Endothelial cell of umbilical vein (primary cell): Measurements from ENCODE around the gene PXT1. TPM values are rescaled to one million over a fixed set of nuclear protein-coding genes. Genes with fewer than 3 reads are reported as not detected.
A peak's percentile ranks its signal among the peaks of the same experiment; 100 is the strongest.
"Not testable (repeated sequence)": the region's sequence is repeated elsewhere in the genome, so short reads cannot be mapped to it uniquely, and the experiment has no call there.

ENCODE experiments used
- BruUV-seq: library from RNA; stranded (reverse); fragments of 400-500 nt; replicated peaks from 2 replicates; lab custom pipeline; 2021; lab: Mats Ljungman, UMichigan
- CTCF ChIA-PET: fragments of 300-600, 350-600 bp; sonication (Branson Sonifier 250); formaldehyde crosslinking; loops from one replicate; lab custom pipeline; 2021; ENCODE audit warnings: antibody characterized with exemption, inconsistent platforms; lab: Charles Lee
- POLR2A ChIA-PET: fragments of 300-600, 350-600 bp; sonication (Branson Sonifier 250); formaldehyde crosslinking; loops from one replicate; lab custom pipeline; 2021; ENCODE audit warnings: antibody characterized with exemption, inconsistent platforms; lab: Charles Lee
- DNase-seq: peaks from one replicate; pipeline ENCODE4 v3.0.0-alpha.2; 2011; ENCODE audit warnings: low read depth, low spot score
- FAIRE-seq: peaks from 2 replicates; lab custom pipeline; 2011; peaks lifted over from hg19 to GRCh38; lab: Jason Lieb, UNC
- H2AFZ ChIP-seq: 2 replicates; pipeline ENCODE4 v1.6.0; 2012; ENCODE audit warnings: low read depth, low read length, control low read depth, inconsistent platforms
- H3K27ac ChIP-seq: 2 replicates; pipeline ENCODE4 v1.5.1; 2011; ENCODE audit warnings: low read depth, mild to moderate bottlenecking, control low read depth, low read length, moderate library complexity; ENCODE audit not compliant: insufficient read depth
- H3K27me3 ChIP-seq, 2 experiments: 2 replicates each; pipeline versions ENCODE4 v1.6.0 to v1.6.1; 2011; ENCODE audit warnings: low read length in 2 of 2, mixed read lengths in 1 of 2; ENCODE audit not compliant: control insufficient read depth in 2 of 2, insufficient read depth in 2 of 2
- H3K36me3 ChIP-seq, 2 experiments: 2 replicates in 1 of 2; 3 replicates in 1 of 2; pipeline ENCODE4 v1.5.1; 2011; ENCODE audit warnings: low read length in 2 of 2, mild to moderate bottlenecking in 1 of 2, moderate library complexity in 1 of 2; ENCODE audit not compliant: control insufficient read depth in 2 of 2, insufficient read depth in 2 of 2; ENCODE audit errors: extremely low read depth in 1 of 2
- H3K4me1 ChIP-seq: 3 replicates; pipeline ENCODE4 v1.5.1; 2011; ENCODE audit warnings: mild to moderate bottlenecking, low read length; ENCODE audit not compliant: control insufficient read depth, insufficient read depth; ENCODE audit errors: extremely low read depth
- H3K4me2 ChIP-seq: 2 replicates; pipeline ENCODE4 v1.6.1; 2011; ENCODE audit warnings: low read length, control low read depth, mixed read lengths; ENCODE audit not compliant: insufficient read depth
- H3K4me3 ChIP-seq, 3 experiments: fragments of 200-600 bp in 1 of 3; sonication (generic), shearing (Covaris generic) in 1 of 3; replicated peaks in 1 of 3; 2 replicates each; pipeline ENCODE4 v1.5.1; 2011 to 2016; ENCODE audit warnings: control low read depth in 3 of 3, low read length in 3 of 3, mild to moderate bottlenecking in 2 of 3, inconsistent platforms in 1 of 3, low read depth in 1 of 3, moderate library complexity in 1 of 3; ENCODE audit not compliant: insufficient read depth in 1 of 3
- H3K79me2 ChIP-seq: 2 replicates; pipeline ENCODE4 v1.6.0; 2012; ENCODE audit warnings: low read length, inconsistent platforms; ENCODE audit not compliant: control insufficient read depth, insufficient read depth
- H3K9ac ChIP-seq: replicated peaks from 2 replicates; pipeline ENCODE3; 2011; ENCODE audit warnings: low read length, control low read depth; ENCODE audit not compliant: insufficient read depth; ENCODE audit errors: extremely low read depth
- H3K9me1 ChIP-seq: replicated peaks from 3 replicates; pipeline ENCODE4 v1.6.0; 2011; ENCODE audit warnings: mild to moderate bottlenecking, low read length; ENCODE audit not compliant: control insufficient read depth, insufficient read depth; ENCODE audit errors: extremely low read depth
- H3K9me3 ChIP-seq: replicated peaks from 2 replicates; pipeline ENCODE4 v1.5.1; 2012; ENCODE audit warnings: low read length, inconsistent platforms; ENCODE audit not compliant: control insufficient read depth, insufficient read depth
- H4K20me1 ChIP-seq: replicated peaks from 2 replicates; pipeline ENCODE3; 2011; ENCODE audit warnings: mild to moderate bottlenecking, low read length; ENCODE audit not compliant: control insufficient read depth, insufficient read depth; ENCODE audit errors: extremely low read depth
- EZH2 ChIP-seq: IDR thresholded peaks from 2 replicates; pipeline ENCODE4 v1.6.1; 2012; ENCODE audit warnings: borderline replicate concordance, low read depth, mild to moderate bottlenecking, moderate library complexity, low read length, inconsistent platforms; ENCODE audit not compliant: severe bottlenecking
- GATA2 ChIP-seq: IDR thresholded peaks from 2 replicates; pipeline ENCODE4 v1.7.0; 2011; ENCODE audit warnings: low read depth, mild to moderate bottlenecking, moderate library complexity, mixed read lengths, low read length; ENCODE audit not compliant: insufficient read length, insufficient read depth
- dilution Hi-C: fragments of 300-500 bp; cut with MboI; formaldehyde crosslinking; loops from one replicate; pipeline ENCODE4 v1.15.0; 2019; ENCODE audit warnings: low sequenced_read_pairs; ENCODE audit not compliant: extremely low pct_ligation_motif_present
- intact Hi-C: fragments of 100-400 bp; cut with micrococcal nuclease; formaldehyde crosslinking; loops from one replicate; pipeline ENCODE4 v1.10.0; 2022
- polyA plus RNA-seq, 4 experiments: library from polyadenylated mRNA; depleted of rRNA in 3 of 4; stranded (reverse) in 3 of 4; unstranded in 1 of 4; fragments of >200 nt; gene quantifications; 2 replicates each; pipeline versions ENCODE4 v1.2.1 to v1.2.3, GENCODE V29; 2011 to 2012; ENCODE audit warnings: missing spikeins in 1 of 4
- total RNA-seq: library from RNA; stranded (reverse); gene quantifications from 2 replicates; pipeline ENCODE4 v1.2.3, GENCODE V29; 2021

PXT1 gene
- total and polyA plus RNA-seq, 2 donors (not counting 3 experiments of a cell fraction or from before 2014, with no cell fraction given) = not detected

GRCh38 chr6:36413489-36414480 lies 28.9 kb downstream of the PXT1 start:
- ChIA-PET POLR2A (no interaction called here), CTCF (no interaction called here)
- H3K9me3 ChIP-seq = no peaks in the 10 kb centered on the region
- no TSS peak for BruUV-seq
- H3K9ac ChIP-seq = no peak overlapping the region
- no peaks in the 10 kb centered on the region for H3K36me3 ChIP-seq
- peak; percentile 13 for TF ChIP-seq GATA2
- TF ChIP-seq EZH2 = no peak
- H3K27ac ChIP-seq = no peak overlapping the region
- no peak overlapping the region for H2AFZ ChIP-seq
- no peak for FAIRE-seq
- H3K79me2 ChIP-seq = no peaks in the 10 kb centered on the region
- DNase-seq = peak; percentile 19
- H3K4me1 ChIP-seq = peaks cover 5% of the 10 kb centered on the region
- no peak overlapping the region for H3K4me3 ChIP-seq
- dilution Hi-C loops (no loop called here), intact Hi-C loops (no loop called here)
- H3K27me3 ChIP-seq = no peaks in the 10 kb centered on the region
- no peak overlapping the region for H3K4me2 ChIP-seq
- no peaks in the 10 kb centered on the region for H4K20me1 ChIP-seq
- no peaks in the 10 kb centered on the region for H3K9me1 ChIP-seq

DNA sequence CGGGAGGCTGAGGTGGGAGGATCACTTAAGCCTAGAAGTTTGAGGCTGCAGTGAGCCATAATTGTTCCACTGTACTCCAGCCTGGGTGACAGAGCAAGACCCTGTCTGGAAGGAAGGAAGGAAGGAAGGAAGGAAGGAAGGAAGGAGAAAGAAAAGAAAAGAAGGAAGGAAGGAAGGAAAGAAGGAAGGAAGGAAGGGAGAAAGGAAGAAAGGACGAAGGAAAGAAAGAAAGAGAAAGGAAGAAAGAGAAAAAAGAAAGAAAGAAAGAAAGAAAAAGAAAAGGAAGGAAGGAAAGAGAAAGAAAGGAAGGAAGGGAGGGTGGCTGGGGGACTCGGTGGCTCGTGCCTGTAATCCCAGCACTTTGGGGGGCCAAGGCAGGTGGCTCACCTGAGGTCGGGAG lies 32.9 kb downstream of the PXT1 start:
- intact Hi-C loops, H3K9ac ChIP-seq, FAIRE-seq, H3K9me1 ChIP-seq, H4K20me1 ChIP-seq, H3K9me3 ChIP-seq, H3K36me3 ChIP-seq, CTCF ChIA-PET, H3K4me3 ChIP-seq, BruUV-seq, H3K4me1 ChIP-seq, H3K79me2 ChIP-seq, DNase-seq, H3K27me3 ChIP-seq, H3K27ac ChIP-seq, H2AFZ ChIP-seq, dilution Hi-C loops, POLR2A ChIA-PET, H3K4me2 ChIP-seq: not testable (repeated sequence)
